ENCODE results near the gene ANKFN1. TPM values are rescaled to one million over a fixed set of nuclear protein-coding genes. Genes with fewer than 3 reads are reported as not detected.

ANKFN1 gene
- total RNA-seq, 1 experiment from 2014 or later = not detected

- ATAC-seq (no peak), DNase-seq (ENCODE audit: low read depth, low spot score) (no peak)
- Histone ChIP-seq H3K9me3 (ENCODE audit: control insufficient read depth, insufficient read depth, low read depth, low read length) (no peaks in the 10 kb centered on the region), H3K4me3 (ENCODE audit: low read depth in 2 of 2, low read length in 2 of 2) (no peak overlapping the region), H3K36me3 (ENCODE audit: control insufficient read depth, insufficient read depth, low read length) (no peaks in the 10 kb centered on the region), H3K27ac (ENCODE audit: low read length) (no peak overlapping the region), H3K27me3 (ENCODE audit: control insufficient read depth, insufficient read depth, low read length) (peaks cover 4% of the 10 kb centered on the region), H3K4me1 (ENCODE audit: control insufficient read depth, insufficient read depth, low read length) (no peaks in the 10 kb centered on the region)
- TF ChIP-seq TCF7L2 (IDR thresholded peaks at IDR 0.05; ENCODE audit: low read depth, low read length) = no peak
- TF ChIP-seq, protein P1, sequence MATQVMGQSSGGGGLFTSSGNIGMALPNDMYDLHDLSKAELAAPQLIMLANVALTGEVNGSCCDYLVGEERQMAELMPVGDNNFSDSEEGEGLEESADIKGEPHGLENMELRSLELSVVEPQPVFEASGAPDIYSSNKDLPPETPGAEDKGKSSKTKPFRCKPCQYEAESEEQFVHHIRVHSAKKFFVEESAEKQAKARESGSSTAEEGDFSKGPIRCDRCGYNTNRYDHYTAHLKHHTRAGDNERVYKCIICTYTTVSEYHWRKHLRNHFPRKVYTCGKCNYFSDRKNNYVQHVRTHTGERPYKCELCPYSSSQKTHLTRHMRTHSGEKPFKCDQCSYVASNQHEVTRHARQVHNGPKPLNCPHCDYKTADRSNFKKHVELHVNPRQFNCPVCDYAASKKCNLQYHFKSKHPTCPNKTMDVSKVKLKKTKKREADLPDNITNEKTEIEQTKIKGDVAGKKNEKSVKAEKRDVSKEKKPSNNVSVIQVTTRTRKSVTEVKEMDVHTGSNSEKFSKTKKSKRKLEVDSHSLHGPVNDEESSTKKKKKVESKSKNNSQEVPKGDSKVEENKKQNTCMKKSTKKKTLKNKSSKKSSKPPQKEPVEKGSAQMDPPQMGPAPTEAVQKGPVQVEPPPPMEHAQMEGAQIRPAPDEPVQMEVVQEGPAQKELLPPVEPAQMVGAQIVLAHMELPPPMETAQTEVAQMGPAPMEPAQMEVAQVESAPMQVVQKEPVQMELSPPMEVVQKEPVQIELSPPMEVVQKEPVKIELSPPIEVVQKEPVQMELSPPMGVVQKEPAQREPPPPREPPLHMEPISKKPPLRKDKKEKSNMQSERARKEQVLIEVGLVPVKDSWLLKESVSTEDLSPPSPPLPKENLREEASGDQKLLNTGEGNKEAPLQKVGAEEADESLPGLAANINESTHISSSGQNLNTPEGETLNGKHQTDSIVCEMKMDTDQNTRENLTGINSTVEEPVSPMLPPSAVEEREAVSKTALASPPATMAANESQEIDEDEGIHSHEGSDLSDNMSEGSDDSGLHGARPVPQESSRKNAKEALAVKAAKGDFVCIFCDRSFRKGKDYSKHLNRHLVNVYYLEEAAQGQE (IDR thresholded peaks at IDR 0.05; ENCODE audit: insufficient read depth in 1 of 2, low read depth in 2 of 2, low read length in 1 of 2) = no peak
- no peak for TF ChIP-seq POLR2AphosphoS5 (IDR thresholded peaks at IDR 0.05; ENCODE audit: low read depth, low read length)
- TF ChIP-seq, protein P2, sequence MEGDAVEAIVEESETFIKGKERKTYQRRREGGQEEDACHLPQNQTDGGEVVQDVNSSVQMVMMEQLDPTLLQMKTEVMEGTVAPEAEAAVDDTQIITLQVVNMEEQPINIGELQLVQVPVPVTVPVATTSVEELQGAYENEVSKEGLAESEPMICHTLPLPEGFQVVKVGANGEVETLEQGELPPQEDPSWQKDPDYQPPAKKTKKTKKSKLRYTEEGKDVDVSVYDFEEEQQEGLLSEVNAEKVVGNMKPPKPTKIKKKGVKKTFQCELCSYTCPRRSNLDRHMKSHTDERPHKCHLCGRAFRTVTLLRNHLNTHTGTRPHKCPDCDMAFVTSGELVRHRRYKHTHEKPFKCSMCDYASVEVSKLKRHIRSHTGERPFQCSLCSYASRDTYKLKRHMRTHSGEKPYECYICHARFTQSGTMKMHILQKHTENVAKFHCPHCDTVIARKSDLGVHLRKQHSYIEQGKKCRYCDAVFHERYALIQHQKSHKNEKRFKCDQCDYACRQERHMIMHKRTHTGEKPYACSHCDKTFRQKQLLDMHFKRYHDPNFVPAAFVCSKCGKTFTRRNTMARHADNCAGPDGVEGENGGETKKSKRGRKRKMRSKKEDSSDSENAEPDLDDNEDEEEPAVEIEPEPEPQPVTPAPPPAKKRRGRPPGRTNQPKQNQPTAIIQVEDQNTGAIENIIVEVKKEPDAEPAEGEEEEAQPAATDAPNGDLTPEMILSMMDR (IDR thresholded peaks at IDR 0.05) = no peak
- TF ChIP-seq SIN3A (IDR thresholded peaks at IDR 0.05; ENCODE audit: borderline replicate concordance, insufficient read depth, low read depth, low read length) = no peak
- POLR2A ChIA-PET = no interaction called here
- intact Hi-C loops (cut with micrococcal nuclease; ENCODE audit: unreplicated experiment) = no loop called here
- in situ Hi-C loops (cut with HindIII; ENCODE audit: low pct_unique_long_range_greater_than_20kb, low sequenced_read_pairs) = no loop called here
- BruUV-seq (replicated peaks) = no TSS peak
- CTCF ChIA-PET = no interaction called here
These were observed 299.2 kb downstream of the ANKFN1 start for GRCh38 chr17:56452461-56452860.

DNA sequence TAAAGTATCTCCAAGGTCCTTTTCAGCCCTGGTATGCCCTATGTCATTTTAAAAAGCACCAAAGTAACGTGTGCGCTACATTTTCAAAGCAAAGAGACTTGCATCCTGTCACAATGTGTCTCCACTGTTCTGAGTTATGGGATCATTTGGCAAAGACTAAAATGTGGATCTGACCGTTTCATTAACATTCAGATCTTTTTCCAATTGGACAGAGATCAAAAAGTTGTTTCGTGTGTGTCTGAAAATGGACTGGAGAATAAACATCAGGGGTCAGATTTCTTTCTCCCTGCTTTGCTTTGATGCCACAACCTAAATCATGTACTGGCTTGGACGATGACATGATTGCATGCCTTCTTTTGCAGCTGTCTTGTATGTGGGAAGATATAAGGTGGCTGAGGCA lies 304.2 kb downstream of the ANKFN1 start:
- Histone ChIP-seq H3K4me1 (ENCODE audit: control insufficient read depth, insufficient read depth, low read length) (no peaks in the 10 kb centered on the region), H3K27me3 (ENCODE audit: control insufficient read depth, insufficient read depth, low read length) (no peaks in the 10 kb centered on the region; the same call in 1 of the 2 replicates), H3K4me3 (ENCODE audit: low read depth in 2 of 2, low read length in 2 of 2) (no peak overlapping the region), H3K27ac (ENCODE audit: low read length) (no peak overlapping the region), H3K9me3 (ENCODE audit: control insufficient read depth, insufficient read depth, low read depth, low read length) (no peaks in the 10 kb centered on the region), H3K36me3 (ENCODE audit: control insufficient read depth, insufficient read depth, low read length) (no peaks in the 10 kb centered on the region)
- BruUV-seq (replicated peaks) = no TSS peak
- ChIA-PET POLR2A (no interaction called here), CTCF (no interaction called here)
- no peak for ATAC-seq
- TF ChIP-seq, protein P1 (IDR thresholded peaks at IDR 0.05; ENCODE audit: insufficient read depth in 1 of 2, low read depth in 2 of 2, low read length in 1 of 2) = no peak
- TF ChIP-seq, protein P2 (IDR thresholded peaks at IDR 0.05) = no peak
- TF ChIP-seq SIN3A (IDR thresholded peaks at IDR 0.05; ENCODE audit: borderline replicate concordance, insufficient read depth, low read depth, low read length) (no peak), POLR2AphosphoS5 (IDR thresholded peaks at IDR 0.05; ENCODE audit: low read depth, low read length) (no peak), TCF7L2 (IDR thresholded peaks at IDR 0.05; ENCODE audit: low read depth, low read length) (no peak)
- DNase-seq (ENCODE audit: low read depth, low spot score) = no peak
- intact Hi-C loops (cut with micrococcal nuclease; ENCODE audit: unreplicated experiment) (no loop called here), in situ Hi-C loops (cut with HindIII; ENCODE audit: low pct_unique_long_range_greater_than_20kb, low sequenced_read_pairs) (no loop called here)
